HepG2 (cell line): Measurements from ENCODE around the gene OGT. TPM values are rescaled to one million over a fixed set of nuclear protein-coding genes. Genes with fewer than 3 reads are reported as not detected.

Source experiments
- ATAC-seq: fragments of 200-7000 bp; cut with Tn5 transposase; 3 replicates; pipeline ENCODE4 v1.9.1; 2020; ENCODE audit warnings: mild to moderate bottlenecking, moderate library complexity
- BruUV-seq: library from RNA; stranded (reverse); fragments of 400-500 nt; replicated peaks from 2 replicates; lab custom pipeline; 2021; lab: Mats Ljungman, UMichigan
- CTCF ChIA-PET: fragments of 300-600 bp; formaldehyde crosslinking; extraction: SDS; loops from one replicate; lab custom pipeline; 2021; ENCODE audit warnings: low total read pairs, inconsistent platforms, low intra/inter-chr PET ratio; lab: Yijun Ruan, JAX
- POLR2A ChIA-PET: fragments of 350-600 bp; sonication (Branson Sonifier 250); formaldehyde crosslinking; loops from one replicate; lab custom pipeline; 2020; ENCODE audit warnings: antibody characterized with exemption, inconsistent platforms; lab: Yijun Ruan, JAX
- DNase-seq: peaks from one replicate; pipeline ENCODE4 v3.0.0-alpha.2; 2015; ENCODE audit warnings: low spot score
- FAIRE-seq: peaks from 3 replicates; lab custom pipeline; 2011; peaks lifted over from hg19 to GRCh38; lab: Jason Lieb, UNC
- H2AFZ ChIP-seq: one replicate; pipeline ENCODE4 v1.6.1; 2011; ENCODE audit warnings: low read length, inconsistent platforms
- H3K27ac ChIP-seq: fragments of 300-600 bp; 3 replicates; pipeline ENCODE4 v1.8.0; 2011; ENCODE audit warnings: mixed run types, mild to moderate bottlenecking, mixed read lengths, low read length, inconsistent platforms; ENCODE audit not compliant: insufficient read depth; ENCODE audit errors: extremely low read length
- H3K27me3 ChIP-seq, 2 experiments: fragments of 200-600 bp in 1 of 2; 2 replicates in 1 of 2; 3 replicates in 1 of 2; pipeline versions ENCODE4 v1.6.0 to v1.8.0; 2011; ENCODE audit warnings: low read length in 2 of 2, mild to moderate bottlenecking in 2 of 2, moderate library complexity in 2 of 2, inconsistent platforms in 1 of 2; ENCODE audit not compliant: insufficient read depth in 2 of 2, control insufficient read depth in 1 of 2
- H3K36me3 ChIP-seq, 2 experiments: fragments of 200-600 bp in 1 of 2; replicated peaks in 1 of 2; 2 replicates in 1 of 2; 3 replicates in 1 of 2; pipeline versions ENCODE4 v1.5.1 to v1.8.0; 2011; ENCODE audit warnings: low read length in 2 of 2, inconsistent platforms in 1 of 2; ENCODE audit not compliant: insufficient read depth in 2 of 2, control insufficient read depth in 1 of 2
- H3K4me1 ChIP-seq: 2 replicates; pipeline ENCODE4 v1.5.1; 2012; ENCODE audit warnings: low read length, inconsistent platforms; ENCODE audit not compliant: insufficient read depth
- H3K4me2 ChIP-seq: 2 replicates; pipeline ENCODE4 v1.6.0; 2011; ENCODE audit warnings: low read depth, low read length, inconsistent platforms
- H3K4me3 ChIP-seq, 3 experiments: fragments of 200-600 bp in 1 of 3; sonication (generic), shearing (Covaris generic) in 1 of 3; replicated peaks in 1 of 3; 2 replicates each; pipeline ENCODE4 v1.5.1; 2011 to 2016; ENCODE audit warnings: low read length in 3 of 3, inconsistent platforms in 2 of 3, low read depth in 2 of 3, mild to moderate bottlenecking in 2 of 3, control low read depth in 1 of 3, mixed read lengths in 1 of 3; ENCODE audit not compliant: insufficient read depth in 1 of 3
- H3K79me2 ChIP-seq: one replicate; pipeline ENCODE4 v1.6.1; 2011; ENCODE audit warnings: low read length, inconsistent platforms; ENCODE audit not compliant: insufficient read depth
- H3K9ac ChIP-seq: 2 replicates; pipeline ENCODE4 v1.6.0; 2011; ENCODE audit warnings: mild to moderate bottlenecking, low read depth, low read length, inconsistent platforms; ENCODE audit not compliant: insufficient read depth
- H3K9me3 ChIP-seq: 2 replicates; pipeline ENCODE4 v1.5.1; 2012; ENCODE audit warnings: mild to moderate bottlenecking, low read length
- H4K20me1 ChIP-seq: 2 replicates; pipeline ENCODE4 v1.6.0; 2011; ENCODE audit warnings: inconsistent platforms, mild to moderate bottlenecking, low read length, moderate library complexity; ENCODE audit not compliant: insufficient read depth
- ATM ChIP-seq: fragments of 450-650 bp; IDR thresholded peaks from 2 replicates; pipeline ENCODE4 v1.7.1; 2017; ENCODE audit warnings: mild to moderate bottlenecking, borderline replicate concordance
- CEBPB ChIP-seq: IDR thresholded peaks from 2 replicates; pipeline ENCODE4 v1.6.1; 2011; ENCODE audit warnings: low read depth, low read length, improper control_type of control experiment, borderline replicate concordance
- E2F1 ChIP-seq: sonication (generic); formaldehyde crosslinking; IDR thresholded peaks from 2 replicates; pipeline ENCODE4 v1.5.0; 2020; ENCODE audit warnings: missing genetic modification reagents
- FOXK2 ChIP-seq: fragments of 450-650 bp; IDR thresholded peaks from 2 replicates; pipeline ENCODE4 v1.6.1; 2016
- GTF2F1 ChIP-seq: fragments of 150-350 bp; IDR thresholded peaks from 2 replicates; pipeline ENCODE4 v1.6.1; 2014; ENCODE audit warnings: low read length
- KLF16 ChIP-seq, 2 experiments: sonication (generic) in 1 of 2; formaldehyde crosslinking in 1 of 2; IDR thresholded peaks; 2 replicates each; pipeline versions ENCODE4 v1.6.1 to v1.8.0; 2016 to 2023; ENCODE audit warnings: missing genetic modification reagents in 2 of 2, missing compliant biosample characterization in 1 of 2
- RFX1 ChIP-seq: fragments of 450-650 bp; IDR thresholded peaks from 2 replicates; pipeline ENCODE4 v1.6.1; 2017
- TMF1 ChIP-seq: sonication (generic); formaldehyde crosslinking; IDR thresholded peaks from 2 replicates; pipeline ENCODE4 v1.8.1; 2022; ENCODE audit warnings: low read depth, missing genetic modification reagents
- ZNF552 ChIP-seq: sonication (generic); formaldehyde crosslinking; IDR thresholded peaks from 2 replicates; pipeline ENCODE4 v1.9.0; 2022; ENCODE audit warnings: missing genetic modification reagents, mild to moderate bottlenecking, borderline replicate concordance
- ZNF816 ChIP-seq: sonication (generic); formaldehyde crosslinking; IDR thresholded peaks from 2 replicates; pipeline ENCODE4 v1.8.0; 2022; ENCODE audit warnings: missing genetic modification reagents, mild to moderate bottlenecking, borderline replicate concordance
- ZZZ3 ChIP-seq: sonication (generic); formaldehyde crosslinking; IDR thresholded peaks from 2 replicates; pipeline ENCODE4 v1.4.0; 2020; ENCODE audit warnings: missing genetic modification reagents, mild to moderate bottlenecking, borderline replicate concordance
- WGBS: methylation state at CpG from one replicate; pipeline ENCODE4 v1.1.6; 2017; ENCODE audit warnings: low lambda C conversion rate; 5-methylcytosine and 5-hydroxymethylcytosine counted together
- in situ Hi-C: cut with HindIII; loops from 2 replicates; pipeline ENCODE4 v1.10.0; 2017; ENCODE audit warnings: low pct_unique_long_range_greater_than_20kb; ENCODE audit not compliant: extremely low pct_ligation_motif_present
- intact Hi-C: fragments of 100-400 bp; cut with micrococcal nuclease; formaldehyde crosslinking; loops from one replicate; pipeline ENCODE4 v1.10.0; 2022; ENCODE audit not compliant: unreplicated experiment
- polyA plus RNA-seq, 8 experiments: library from polyadenylated mRNA; depleted of rRNA in 3 of 8; stranded (reverse) in 7 of 8; unstranded in 1 of 8; fragments of >200 nt; fragmentation: Illumina TruSeq in 4 of 8; extraction: Trizol in 4 of 8; gene quantifications; 2 replicates each; pipeline versions ENCODE4 v1.2.1 to v1.2.3, GENCODE V29; 2011 to 2016; ENCODE audit warnings: low read depth in 4 of 8, missing spikeins in 1 of 8, mixed read lengths in 1 of 8; ENCODE audit not compliant: insufficient read depth in 1 of 8
- total RNA-seq, 5 experiments: library from RNA; depleted of rRNA; stranded (reverse); fragments of >200 nt; fragmentation: Illumina TruSeq; extraction: Trizol; gene quantifications; 2 replicates each; pipeline ENCODE4 v1.2.3, GENCODE V29; 2016; ENCODE audit warnings: low read depth in 1 of 5

OGT gene
- total and polyA plus RNA-seq, 2 of the 13 experiments (the other 11 are each of a cell fraction or from before 2014, with no cell fraction given) = 71.7 to 463 TPM

DNA sequence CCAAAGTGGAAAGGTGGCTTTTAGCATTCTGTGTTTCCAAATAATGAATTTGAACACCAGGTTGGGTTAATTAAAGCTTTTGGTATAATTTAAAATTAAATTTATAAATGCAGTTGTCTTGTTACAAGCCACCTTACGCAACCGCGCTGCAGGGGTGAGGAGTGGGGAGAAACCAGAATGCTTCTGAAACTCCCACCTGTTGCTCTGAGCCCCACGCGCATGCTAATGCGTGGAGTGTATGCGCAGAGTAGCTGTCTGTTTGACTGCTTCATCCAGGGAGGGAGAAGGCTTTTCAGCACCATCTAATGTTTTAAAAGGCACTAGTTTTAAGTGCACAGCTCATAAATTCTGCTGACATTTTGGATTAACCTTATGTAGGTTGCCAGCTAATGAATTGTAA, 12.5 kb downstream of the OGT start:
- Histone ChIP-seq H3K36me3 (peaks cover 6 to 27% of the 10 kb centered on the region in 2 experiments), H3K4me3 (no peak overlapping the region), H2AFZ (no peak overlapping the region), H4K20me1 (peaks cover 38% of the 10 kb centered on the region), H3K4me2 (no peak overlapping the region), H3K4me1 (peaks cover 10% of the 10 kb centered on the region; the same call in 1 of the 2 replicates), H3K9me3 (no peaks in the 10 kb centered on the region), H3K27me3 (no peaks in the 10 kb centered on the region), H3K79me2 (peaks cover 72% of the 10 kb centered on the region), H3K27ac (no peak overlapping the region), H3K9ac (no peak overlapping the region)
- DNase-seq (no peak), ATAC-seq (no peak), FAIRE-seq (no peak)
- intact Hi-C loops = no loop called here
- no peak for TF ChIP-seq ZZZ3
- no peak for TF ChIP-seq E2F1
- no peak for TF ChIP-seq GTF2F1
- no peak for TF ChIP-seq ZNF552
- CTCF ChIA-PET = no interaction called here
- in situ Hi-C loops = no loop called here
- POLR2A ChIA-PET = no interaction called here
- 98% methylated on average over 7 of the region's 7 CpGs for WGBS
- BruUV-seq = no TSS peak

DNA sequence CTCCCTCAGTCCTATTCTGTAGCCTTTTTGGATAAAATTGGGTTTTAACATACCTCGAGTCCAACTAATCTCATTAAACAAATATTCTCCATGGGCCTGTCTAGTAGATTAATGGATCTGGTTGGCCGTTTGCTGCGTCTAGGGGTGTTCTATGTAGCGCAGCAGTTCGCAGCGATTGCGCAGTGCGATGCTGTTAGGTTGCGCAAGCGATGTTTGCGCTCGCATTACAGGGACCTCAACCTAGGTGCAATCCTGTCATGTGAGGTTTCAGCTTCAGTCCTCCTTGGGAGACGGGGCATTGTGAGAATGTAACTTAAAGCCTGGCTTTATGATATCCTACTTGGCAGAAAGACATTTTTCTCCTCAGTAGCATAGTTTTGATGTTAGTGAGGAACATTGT, 14.0 kb downstream of the OGT start:
- H3K4me1 ChIP-seq = peaks cover 1% of the 10 kb centered on the region; the same call in 1 of the 2 replicates
- no peak overlapping the region for H3K4me3 ChIP-seq
- no peak for ATAC-seq
- 98% methylated on average over 12 of the region's 13 CpGs for WGBS
- no peak overlapping the region for H3K27ac ChIP-seq
- CTCF ChIA-PET = no interaction called here
- H3K36me3 ChIP-seq = peaks cover 6 to 27% of the 10 kb centered on the region in 2 experiments; a peak in 4 of 5 replicates
- no peak overlapping the region for H3K4me2 ChIP-seq
- peaks cover 58% of the 10 kb centered on the region for H3K79me2 ChIP-seq
- intact Hi-C loops = no loop called here
- TF ChIP-seq ATM (no peak), KLF16 (CRISPR knock-in tag; IDR thresholded peaks at IDR 0.05) (no peak), FOXK2 (no peak), RFX1 (no peak), ZNF816 (no peak), TMF1 (CRISPR knock-in tag) (no peak), CEBPB (peak; percentile 49; the same call in 1 of the 2 replicates)
- TF ChIP-seq, all 625 proteins: peak for 1
- Histone ChIP-seq H2AFZ (no peak overlapping the region), H3K9me3 (no peaks in the 10 kb centered on the region), H3K9ac (no peak overlapping the region), H4K20me1 (peaks cover 24% of the 10 kb centered on the region), H3K27me3 (no peaks in the 10 kb centered on the region)
- in situ Hi-C loops = no loop called here
- DNase-seq (no peak), FAIRE-seq (no peak)
- POLR2A ChIA-PET = no interaction called here
- no TSS peak for BruUV-seq
